A549 (cell line): ENCODE measurements around the gene PMVK.

ENCODE experiments used
- BHLHE40 ChIP-seq: IDR thresholded peaks from 2 replicates; pipeline ENCODE4 v1.6.1; 2012; ENCODE audit warnings: low read depth, low read length, inconsistent platforms
- CTCF ChIP-seq: fragments of >200 bp; sonication (Bioruptor Twin); formaldehyde crosslinking; IDR thresholded peaks from 3 replicates; pipeline ENCODE4 v1.5.1; 2016
- POLR2A ChIP-seq: IDR thresholded peaks from 2 replicates; pipeline ENCODE4 v1.6.1; 2012; ENCODE audit warnings: mild to moderate bottlenecking, low read length
- RAD21 ChIP-seq, 2 experiments: fragments of >200 bp in 1 of 2; sonication (Bioruptor Twin) in 1 of 2; formaldehyde crosslinking in 1 of 2; IDR thresholded peaks in 1 of 2; conservative IDR thresholded peaks in 1 of 2; 2 replicates in 1 of 2; 3 replicates in 1 of 2; pipeline ENCODE4 v1.6.1; 2012 to 2018; ENCODE audit warnings: inconsistent platforms in 1 of 2
- REST ChIP-seq: fragments of 200-600 bp; sonication (generic); IDR thresholded peaks from 2 replicates; pipeline ENCODE4 v1.6.1; 2016; ENCODE audit warnings: antibody characterized with exemption, mild to moderate bottlenecking, moderate library complexity
- RFX5 ChIP-seq: fragments of 450-650 bp; IDR thresholded peaks from 2 replicates; pipeline ENCODE4 v1.7.1; 2014; ENCODE audit warnings: antibody characterized with exemption, mild to moderate bottlenecking, moderate library complexity
- USF2 ChIP-seq: fragments of 450-650 bp; IDR thresholded peaks from 2 replicates; pipeline ENCODE4 v1.6.1; 2014; ENCODE audit warnings: antibody characterized with exemption
- TF ChIP-seq, protein P1 (sequence below): fragments of 250-450 bp; sonication (Bioruptor Pico); IDR thresholded peaks from 2 replicates; pipeline ENCODE4 v1.5.0; 2020; ENCODE audit warnings: low read depth, mild to moderate bottlenecking, moderate library complexity

DNA sequence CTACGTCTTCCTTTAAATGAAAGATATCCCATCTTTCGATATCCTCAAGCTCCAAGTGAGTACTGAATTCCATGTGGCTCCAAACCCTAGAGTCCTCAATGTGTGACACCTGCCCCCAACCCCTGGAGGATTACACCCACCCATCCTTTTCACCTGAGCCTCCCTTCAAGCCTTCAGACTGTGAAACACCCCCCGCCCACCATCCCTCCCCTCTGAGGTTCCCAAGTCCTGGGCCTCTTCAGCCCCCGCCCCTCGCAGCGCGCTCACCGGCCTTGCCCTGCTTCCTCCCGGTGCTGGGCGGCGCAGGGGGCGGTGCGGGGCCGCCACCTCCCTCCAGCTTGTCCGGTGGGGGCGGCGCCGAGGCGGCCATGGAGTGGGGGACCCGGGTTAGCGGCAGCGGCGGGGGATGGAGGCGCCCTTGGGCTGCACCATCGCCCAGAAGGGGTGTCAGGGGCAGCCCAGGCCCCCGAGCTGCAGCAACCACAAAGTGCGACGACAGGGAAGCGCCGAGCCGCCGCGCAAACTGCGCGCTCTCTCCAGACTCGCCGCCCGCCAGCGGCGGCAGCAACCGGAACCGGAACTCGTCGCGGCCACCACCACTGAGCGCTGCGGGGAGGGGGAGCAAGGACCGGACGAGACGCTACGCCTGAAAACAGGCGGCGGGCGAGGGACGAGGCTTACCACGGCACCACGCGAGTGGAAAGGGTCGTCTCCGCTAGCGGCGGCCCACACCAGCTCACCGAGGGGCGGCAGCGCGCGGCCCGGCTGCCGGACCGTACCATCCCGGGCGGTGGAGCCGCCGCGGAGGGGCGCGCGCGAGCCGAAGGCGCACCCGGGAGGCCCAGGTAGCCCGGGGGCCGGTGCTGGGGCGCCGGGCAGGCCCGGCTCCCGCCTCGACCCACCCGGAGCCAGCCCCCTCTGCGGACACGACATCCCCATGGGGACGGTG is 25.0 kb upstream of the PMVK start, which contains the start of gene PYGO2:
- TF ChIP-seq CTCF (peak; percentile 90), RAD21 (conservative IDR thresholded peaks at IDR 0.05 in 1 of 2, IDR thresholded peaks at IDR 0.05 in 1 of 2) (peak in 1 of 2 experiments; percentile 81; a peak in 4 of 5 replicates), POLR2A (peak; percentile 66), BHLHE40 (peak; percentile 56; the same call in 1 of the 2 replicates), REST (no peak; the same call in 1 of the 2 replicates), USF2 (no peak), RFX5 (0 out of 2 replicates have a peak, but pooled peaks have one; percentile 26)
- TF ChIP-seq, protein P1, sequence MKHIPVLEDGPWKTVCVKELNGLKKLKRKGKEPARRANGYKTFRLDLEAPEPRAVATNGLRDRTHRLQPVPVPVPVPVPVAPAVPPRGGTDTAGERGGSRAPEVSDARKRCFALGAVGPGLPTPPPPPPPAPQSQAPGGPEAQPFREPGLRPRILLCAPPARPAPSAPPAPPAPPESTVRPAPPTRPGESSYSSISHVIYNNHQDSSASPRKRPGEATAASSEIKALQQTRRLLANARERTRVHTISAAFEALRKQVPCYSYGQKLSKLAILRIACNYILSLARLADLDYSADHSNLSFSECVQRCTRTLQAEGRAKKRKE (CRISPR knock-in tag), result peak; percentile 64; the same call in 1 of the 2 replicates
